Measurements from ENCODE around the gene GLUD1. TPM values are rescaled to one million over a fixed set of nuclear protein-coding genes. Genes with fewer than 3 reads are reported as not detected.

The GLUD1 gene
- total RNA-seq, 2 experiments from 2014 or later, result 94.2 to 101 TPM

DNA sequence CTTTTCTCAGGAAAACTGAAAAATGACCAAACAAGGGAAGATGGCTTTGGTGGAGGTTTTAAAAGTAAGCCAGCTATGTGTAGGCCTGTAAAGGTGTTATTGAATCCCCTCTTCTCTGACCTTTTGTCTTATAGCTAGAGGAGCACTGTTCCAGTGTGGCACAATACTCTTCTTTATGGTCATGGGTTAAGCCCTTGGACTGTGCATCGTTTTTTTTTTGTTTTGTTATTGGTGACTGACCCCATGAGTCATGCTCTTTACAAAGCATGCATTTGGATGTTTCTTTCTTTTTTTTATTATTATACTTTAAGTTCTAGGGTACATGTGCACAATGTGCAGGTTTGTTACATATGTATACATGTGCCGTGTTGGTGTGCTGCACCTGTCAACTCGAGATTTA, 94.2 kb downstream of the GLUD1 start:
- no peak overlapping the region for H3K4me3 Mint-ChIP-seq
- no peak for ATAC-seq
- no peaks in the 10 kb centered on the region for H3K27me3 Mint-ChIP-seq
- H3K4me1 Mint-ChIP-seq (ENCODE audit: low read depth), result no peaks in the 10 kb centered on the region
- no peak for DNase-seq
- TF ChIP-seq, protein P1, sequence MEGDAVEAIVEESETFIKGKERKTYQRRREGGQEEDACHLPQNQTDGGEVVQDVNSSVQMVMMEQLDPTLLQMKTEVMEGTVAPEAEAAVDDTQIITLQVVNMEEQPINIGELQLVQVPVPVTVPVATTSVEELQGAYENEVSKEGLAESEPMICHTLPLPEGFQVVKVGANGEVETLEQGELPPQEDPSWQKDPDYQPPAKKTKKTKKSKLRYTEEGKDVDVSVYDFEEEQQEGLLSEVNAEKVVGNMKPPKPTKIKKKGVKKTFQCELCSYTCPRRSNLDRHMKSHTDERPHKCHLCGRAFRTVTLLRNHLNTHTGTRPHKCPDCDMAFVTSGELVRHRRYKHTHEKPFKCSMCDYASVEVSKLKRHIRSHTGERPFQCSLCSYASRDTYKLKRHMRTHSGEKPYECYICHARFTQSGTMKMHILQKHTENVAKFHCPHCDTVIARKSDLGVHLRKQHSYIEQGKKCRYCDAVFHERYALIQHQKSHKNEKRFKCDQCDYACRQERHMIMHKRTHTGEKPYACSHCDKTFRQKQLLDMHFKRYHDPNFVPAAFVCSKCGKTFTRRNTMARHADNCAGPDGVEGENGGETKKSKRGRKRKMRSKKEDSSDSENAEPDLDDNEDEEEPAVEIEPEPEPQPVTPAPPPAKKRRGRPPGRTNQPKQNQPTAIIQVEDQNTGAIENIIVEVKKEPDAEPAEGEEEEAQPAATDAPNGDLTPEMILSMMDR (IDR thresholded peaks at IDR 0.05), result no peak
- intact Hi-C loops (cut with micrococcal nuclease), result no loop called here
- H3K27ac Mint-ChIP-seq, result no peak overlapping the region
- no peaks in the 10 kb centered on the region for H3K9me3 Mint-ChIP-seq
- no peaks in the 10 kb centered on the region for H3K36me3 Mint-ChIP-seq (ENCODE audit: low read depth)
- CTCF ChIA-PET, result no interaction called here
- POLR2A ChIA-PET, result no interaction called here

Other genes with a start within 250 kb of the GLUD1 start
- not detected for gene MMRN2, start 137.2 kb downstream of the GLUD1 start, total RNA-seq
- not detected for gene SNCG, start 136.2 kb downstream of the GLUD1 start, total RNA-seq
- not detected for gene ADIRF, start 126.4 kb downstream of the GLUD1 start, total RNA-seq
- not detected for gene FAM25A, start 74.5 kb downstream of the GLUD1 start, total RNA-seq
- gene SHLD2, start 363 bp upstream of the GLUD1 start, total RNA-seq, result 10 to 100 TPM; 32.3 to 33.1 TPM
- under 1 TPM; 0.22 to 0.54 TPM for gene NUTM2A, start 130.6 kb upstream of the GLUD1 start, total RNA-seq

All from activated CD8-positive, alpha-beta T cell treated with anti-CD3 and anti-CD28 coated beads for 36 hours (primary cell).